ENCODE measurements around the gene TRAP1. TPM values are rescaled to one million over a fixed set of nuclear protein-coding genes. Genes with fewer than 3 reads are reported as not detected.

Gene TRAP1
- total RNA-seq, 1 donor from 2014 or later, result 212 TPM

DNA sequence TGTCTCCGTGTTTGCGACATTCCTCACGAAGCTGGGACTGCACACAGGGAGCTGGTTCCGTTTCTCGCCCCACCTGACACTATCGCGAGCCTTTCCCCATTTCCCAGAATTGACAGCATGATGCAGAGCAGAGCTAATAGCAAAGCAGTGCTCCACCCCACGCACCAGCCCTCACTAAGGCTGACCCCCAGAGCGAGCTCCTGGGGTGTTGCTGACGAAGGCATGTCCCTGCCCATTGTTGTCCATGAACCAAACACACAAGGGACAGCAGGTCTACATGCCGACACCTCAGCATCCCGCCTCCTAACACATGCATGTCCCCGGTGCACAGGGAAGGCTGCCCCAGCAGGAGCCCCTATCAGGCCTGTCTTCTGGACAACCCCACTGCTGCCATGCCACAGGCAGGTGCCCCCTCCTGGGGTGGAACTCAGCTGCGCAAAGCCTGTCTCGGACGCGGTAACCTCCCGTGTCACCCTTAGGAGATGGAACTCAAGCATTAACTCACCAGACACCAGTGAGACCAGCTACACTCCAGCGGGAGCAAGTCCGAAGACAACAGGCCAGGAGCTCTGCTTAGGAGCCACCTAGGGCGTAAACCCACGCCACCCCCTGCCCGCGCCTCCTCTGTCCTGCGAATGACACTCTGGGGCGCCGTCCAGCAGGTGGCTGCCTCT, 16.9 kb upstream of the TRAP1 start:
- no peak for TF ChIP-seq CTCF (IDR thresholded peaks at IDR 0.05; ENCODE audit: unreplicated experiment)
- Mint-ChIP-seq H3K27ac (peak overlapping the region; percentile 74), H3K9me3 (ENCODE audit: low read depth) (no peaks in the 10 kb centered on the region), H3K27me3 (no peaks in the 10 kb centered on the region), H3K4me3 (ENCODE audit: low read depth) (no peak overlapping the region), H3K36me3 (ENCODE audit: insufficient read depth) (peaks cover 54% of the 10 kb centered on the region), H3K4me1 (ENCODE audit: low read depth) (peaks cover 18% of the 10 kb centered on the region)
- DNase-seq (ENCODE audit: low spot score, unreplicated experiment), result no peak

DNA sequence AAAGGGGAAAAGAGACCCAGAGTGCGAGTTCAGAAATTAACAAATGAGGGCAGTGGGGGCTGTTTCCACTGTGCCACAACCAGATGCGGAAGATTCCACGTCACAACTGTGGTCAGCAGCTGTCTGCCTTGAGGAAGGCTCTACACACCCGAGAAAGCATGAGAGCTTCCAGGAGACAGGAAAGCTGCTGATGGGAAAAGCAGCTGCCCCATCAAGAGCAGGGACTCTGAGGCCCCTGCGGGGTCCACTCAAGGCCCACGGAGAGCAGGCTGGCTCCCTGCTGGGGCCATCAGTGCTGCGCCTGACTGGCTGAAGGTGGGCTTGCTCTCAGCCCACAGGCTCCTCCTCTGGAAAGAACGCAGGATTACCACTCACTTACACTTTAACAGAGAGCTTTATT, 14.8 kb upstream of the TRAP1 start:
- Mint-ChIP-seq H3K27ac (no peak overlapping the region), H3K4me3 (ENCODE audit: low read depth) (no peak overlapping the region), H3K27me3 (no peaks in the 10 kb centered on the region), H3K4me1 (ENCODE audit: low read depth) (peaks cover 3% of the 10 kb centered on the region), H3K9me3 (ENCODE audit: low read depth) (no peaks in the 10 kb centered on the region), H3K36me3 (ENCODE audit: insufficient read depth) (peaks cover 44% of the 10 kb centered on the region)
- no peak for DNase-seq (ENCODE audit: low spot score, unreplicated experiment)
- no peak for TF ChIP-seq CTCF (IDR thresholded peaks at IDR 0.05; ENCODE audit: unreplicated experiment)

DNA sequence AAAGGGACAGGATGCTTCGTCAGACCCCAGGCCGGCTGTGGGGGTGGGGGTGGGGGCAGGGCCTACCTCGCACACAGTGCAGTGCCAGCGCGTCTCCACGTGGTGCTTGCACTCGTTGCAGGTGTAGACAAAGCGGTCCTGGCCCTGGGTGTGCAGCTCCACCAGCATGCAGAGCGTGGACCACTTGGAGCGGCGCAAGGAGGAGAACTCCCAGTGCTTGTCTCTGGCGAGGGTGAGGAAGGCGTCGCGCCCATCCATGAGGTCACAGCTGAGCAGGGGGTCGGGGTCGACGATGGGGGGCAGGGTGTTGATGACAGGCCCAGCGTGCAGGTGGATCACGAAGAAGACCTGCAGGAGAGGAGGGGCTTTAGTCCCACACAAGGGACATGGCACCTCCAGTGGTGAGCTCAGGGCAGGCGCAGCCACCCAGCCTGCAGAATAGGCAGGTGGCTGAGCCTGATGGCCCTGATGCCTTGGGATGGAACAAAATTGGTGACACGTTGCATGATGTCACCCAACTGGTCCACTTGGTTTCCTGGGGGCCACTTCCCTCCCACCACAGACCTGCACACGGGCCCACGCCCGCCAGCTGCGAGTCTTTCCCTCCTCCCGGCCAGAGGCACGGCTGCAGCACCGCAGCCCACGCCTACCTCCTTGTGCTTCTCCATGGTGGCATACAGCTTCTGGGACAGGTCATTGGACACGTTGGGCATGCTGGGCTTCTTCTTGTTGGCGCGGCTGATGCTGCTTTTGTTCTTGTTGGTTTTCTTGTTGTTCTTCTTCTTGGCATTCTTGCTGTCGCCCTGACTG, 14.0 kb upstream of the TRAP1 start:
- no peak overlapping the region for H3K27ac Mint-ChIP-seq
- H3K4me3 Mint-ChIP-seq (ENCODE audit: low read depth), result no peak overlapping the region
- peaks cover 41% of the 10 kb centered on the region for H3K36me3 Mint-ChIP-seq (ENCODE audit: insufficient read depth)
- DNase-seq (ENCODE audit: low spot score, unreplicated experiment), result no peak
- TF ChIP-seq CTCF (IDR thresholded peaks at IDR 0.05; ENCODE audit: unreplicated experiment), result no peak
- no peaks in the 10 kb centered on the region for H3K27me3 Mint-ChIP-seq
- no peaks in the 10 kb centered on the region for H3K4me1 Mint-ChIP-seq (ENCODE audit: low read depth)
- H3K9me3 Mint-ChIP-seq (ENCODE audit: low read depth), result no peaks in the 10 kb centered on the region

GRCh38 chr16:3730161-3731125, 13.1 kb upstream of the TRAP1 start:
- Mint-ChIP-seq H3K27ac (peak overlapping the region; percentile 73), H3K36me3 (ENCODE audit: insufficient read depth) (peaks cover 36% of the 10 kb centered on the region), H3K9me3 (ENCODE audit: low read depth) (no peaks in the 10 kb centered on the region), H3K4me3 (ENCODE audit: low read depth) (no peak overlapping the region), H3K27me3 (no peaks in the 10 kb centered on the region), H3K4me1 (ENCODE audit: low read depth) (no peaks in the 10 kb centered on the region)
- no peak for TF ChIP-seq CTCF (IDR thresholded peaks at IDR 0.05; ENCODE audit: unreplicated experiment)
- no peak for DNase-seq (ENCODE audit: low spot score, unreplicated experiment)
